Left ventricle myocardium inferior (tissue), 1 donor: Measurements from ENCODE around the gene CACTIN. TPM values are rescaled to one million over a fixed set of nuclear protein-coding genes. Genes with fewer than 3 reads are reported as not detected.
A peak's percentile ranks its signal among the peaks of the same experiment; 100 is the strongest.

Experiments
- DNase-seq: peaks from one replicate; pipeline ENCODE4 v3.0.0-alpha.2; 2020
- H3K27ac ChIP-seq: fragments of 200-600 bp; replicated peaks from 2 replicates; pipeline ENCODE4 v1.8.0; 2021
- H3K27me3 ChIP-seq: fragments of 200-600 bp; 2 replicates; pipeline ENCODE4 v1.8.0; 2021; ENCODE audit warnings: low read depth
- H3K36me3 ChIP-seq: fragments of 200-600 bp; 2 replicates; pipeline ENCODE4 v1.8.0; 2021
- H3K4me1 ChIP-seq: fragments of 200-600 bp; 2 replicates; pipeline ENCODE4 v1.8.0; 2021
- H3K4me3 ChIP-seq: fragments of 200-600 bp; 2 replicates; pipeline ENCODE4 v1.8.0; 2021; ENCODE audit warnings: mild to moderate bottlenecking, moderate library complexity
- H3K9me3 ChIP-seq: fragments of 200-600 bp; replicated peaks from 2 replicates; pipeline ENCODE4 v1.8.0; 2021
- intact Hi-C: fragments of 100-400 bp; cut with micrococcal nuclease; formaldehyde crosslinking; loops from one replicate; pipeline ENCODE4 v1.11.0; 2022
- total RNA-seq: library from RNA; stranded (reverse); fragmentation: NEBNext Ultra II Directional; extraction: Animal tissue kit (Norgen Biotek cat#: 25700); gene quantifications from one replicate; pipeline ENCODE4 v1.2.1, GENCODE V29; 2021
- TF ChIP-seq, protein P1 (sequence below): fragments of 200-600 bp; IDR thresholded peaks from 2 replicates; pipeline ENCODE4 v1.8.0; 2021; ENCODE audit warnings: antibody characterized with exemption, mild to moderate bottlenecking, borderline replicate concordance
- donor health status: DM: no; HTN: yes; CAD: no; lungs with severe emphysema.

Gene CACTIN
- total RNA-seq, 1 donor from 2014 or later: 14.5 TPM

- intact Hi-C loops: loop anchor here (5.0 kb wide), 1 partner anchor 37 kb away; the partner anchor contains the start of gene PIP5K1C
- H3K27ac ChIP-seq: no peak overlapping the region
- no peaks in the 10 kb centered on the region for H3K9me3 ChIP-seq
- peaks cover 58% of the 10 kb centered on the region for H3K36me3 ChIP-seq
- H3K4me1 ChIP-seq: peaks cover 55% of the 10 kb centered on the region
- H3K27me3 ChIP-seq: no peaks in the 10 kb centered on the region
- no peak overlapping the region for H3K4me3 ChIP-seq
- TF ChIP-seq, protein P1, sequence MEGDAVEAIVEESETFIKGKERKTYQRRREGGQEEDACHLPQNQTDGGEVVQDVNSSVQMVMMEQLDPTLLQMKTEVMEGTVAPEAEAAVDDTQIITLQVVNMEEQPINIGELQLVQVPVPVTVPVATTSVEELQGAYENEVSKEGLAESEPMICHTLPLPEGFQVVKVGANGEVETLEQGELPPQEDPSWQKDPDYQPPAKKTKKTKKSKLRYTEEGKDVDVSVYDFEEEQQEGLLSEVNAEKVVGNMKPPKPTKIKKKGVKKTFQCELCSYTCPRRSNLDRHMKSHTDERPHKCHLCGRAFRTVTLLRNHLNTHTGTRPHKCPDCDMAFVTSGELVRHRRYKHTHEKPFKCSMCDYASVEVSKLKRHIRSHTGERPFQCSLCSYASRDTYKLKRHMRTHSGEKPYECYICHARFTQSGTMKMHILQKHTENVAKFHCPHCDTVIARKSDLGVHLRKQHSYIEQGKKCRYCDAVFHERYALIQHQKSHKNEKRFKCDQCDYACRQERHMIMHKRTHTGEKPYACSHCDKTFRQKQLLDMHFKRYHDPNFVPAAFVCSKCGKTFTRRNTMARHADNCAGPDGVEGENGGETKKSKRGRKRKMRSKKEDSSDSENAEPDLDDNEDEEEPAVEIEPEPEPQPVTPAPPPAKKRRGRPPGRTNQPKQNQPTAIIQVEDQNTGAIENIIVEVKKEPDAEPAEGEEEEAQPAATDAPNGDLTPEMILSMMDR: no peak
- no peak for DNase-seq
Observed at GRCh38 chr19:3664879-3665642, 38.5 kb upstream of the CACTIN start.

- peaks cover 68% of the 10 kb centered on the region for H3K36me3 ChIP-seq
- H3K27ac ChIP-seq: no peak overlapping the region
- TF ChIP-seq, protein P1: no peak
- no peaks in the 10 kb centered on the region for H3K27me3 ChIP-seq
- intact Hi-C loops: no loop called here
- peaks cover 43% of the 10 kb centered on the region for H3K4me1 ChIP-seq
- no peak overlapping the region for H3K4me3 ChIP-seq
- DNase-seq: no peak
- no peaks in the 10 kb centered on the region for H3K9me3 ChIP-seq
Observed at GRCh38 chr19:3663838-3664237, 37.2 kb upstream of the CACTIN start.

DNA sequence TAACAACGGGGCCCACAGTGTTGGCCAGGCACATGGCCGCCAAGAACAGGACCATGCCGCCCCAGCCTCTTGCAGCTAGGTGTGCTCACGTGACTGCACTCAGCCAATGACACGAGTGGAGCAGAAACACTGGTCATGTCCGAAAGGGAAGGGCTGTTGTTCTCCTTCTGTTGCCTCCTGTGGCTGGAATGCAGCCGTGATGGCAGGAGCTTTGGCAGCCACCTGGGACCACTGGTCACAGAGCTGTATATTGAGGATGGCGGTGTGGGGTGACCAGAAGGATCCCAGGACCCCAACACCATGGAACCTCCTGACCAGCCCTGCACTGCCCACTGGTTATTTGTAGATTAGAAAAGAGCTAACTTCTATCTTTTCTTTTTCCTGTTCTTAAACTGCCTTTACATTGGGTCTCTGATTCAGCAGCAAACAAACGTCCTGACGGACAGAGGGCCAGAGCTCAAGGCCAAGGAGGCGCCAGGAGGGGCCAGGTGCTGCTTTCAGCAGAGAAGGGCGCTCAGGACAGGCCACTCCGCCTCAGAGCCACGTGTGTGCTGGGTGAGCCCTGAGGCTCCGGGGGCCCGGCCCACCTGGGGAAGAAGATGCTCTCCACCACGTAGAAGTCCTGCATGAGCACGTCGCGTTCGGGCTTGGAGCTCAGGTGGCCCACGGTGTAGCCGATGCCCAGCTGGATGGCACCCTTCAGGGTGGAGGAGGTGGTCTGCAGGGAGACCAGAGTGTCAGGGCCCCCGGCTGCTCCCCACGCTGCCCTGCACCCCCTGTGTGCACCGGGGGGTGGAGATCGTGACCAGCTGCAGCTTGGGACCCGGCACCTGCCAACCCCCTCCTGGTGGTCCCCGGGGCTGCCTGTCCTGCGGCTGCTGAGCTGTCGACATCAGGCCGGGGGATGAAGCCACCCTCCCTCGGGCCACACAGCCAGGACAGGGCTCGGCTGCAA, 35.0 kb upstream of the CACTIN start:
- no peaks in the 10 kb centered on the region for H3K9me3 ChIP-seq
- H3K4me3 ChIP-seq: no peak overlapping the region
- no peak for DNase-seq
- H3K36me3 ChIP-seq: peaks cover 85% of the 10 kb centered on the region
- no peaks in the 10 kb centered on the region for H3K27me3 ChIP-seq
- peak overlapping the region; percentile 9 for H3K27ac ChIP-seq
- intact Hi-C loops: no loop called here
- TF ChIP-seq, protein P1: no peak
- peaks cover 22% of the 10 kb centered on the region for H3K4me1 ChIP-seq

DNA sequence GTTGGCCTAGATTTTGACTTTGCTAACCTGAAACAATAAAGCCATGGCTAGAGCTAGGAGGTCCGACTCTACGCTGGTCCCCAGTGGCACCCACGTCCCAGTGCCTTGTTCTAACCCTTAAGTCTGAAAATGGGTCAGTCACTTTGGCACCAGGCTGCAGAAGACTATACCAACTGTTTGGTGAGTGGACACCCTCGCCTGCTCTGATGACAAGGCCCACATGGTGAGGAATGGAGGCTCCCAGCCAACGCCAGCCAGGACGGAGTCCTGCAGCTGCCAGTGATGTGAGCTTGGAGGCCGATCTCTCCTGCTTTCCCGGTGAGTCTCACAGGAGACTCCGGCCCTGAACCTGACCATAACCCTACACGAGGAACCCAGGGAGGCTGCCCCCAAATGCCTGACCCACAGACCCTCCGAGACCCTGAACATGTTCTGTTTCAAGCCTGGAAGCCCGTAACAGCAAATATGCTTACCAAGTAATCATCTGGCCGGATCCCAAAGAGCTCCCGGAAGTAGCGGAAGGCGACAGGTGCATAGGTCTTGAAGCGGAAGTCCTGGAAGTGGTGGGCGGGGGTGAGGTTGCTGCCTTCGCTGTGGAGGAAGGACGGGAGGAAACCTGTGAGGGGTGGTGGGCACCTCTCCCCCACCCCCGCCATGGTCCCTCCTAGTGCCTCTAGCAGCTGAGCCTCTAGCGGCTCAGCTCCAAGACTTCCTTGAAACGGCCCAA, 34.1 kb upstream of the CACTIN start:
- Histone ChIP-seq H3K27ac (peak overlapping the region; percentile 9), H3K36me3 (peaks cover 87% of the 10 kb centered on the region), H3K27me3 (no peaks in the 10 kb centered on the region), H3K4me1 (peaks cover 13% of the 10 kb centered on the region), H3K9me3 (no peaks in the 10 kb centered on the region), H3K4me3 (no peak overlapping the region)
- DNase-seq: no peak
- intact Hi-C loops: no loop called here
- TF ChIP-seq, protein P1: no peak

DNA sequence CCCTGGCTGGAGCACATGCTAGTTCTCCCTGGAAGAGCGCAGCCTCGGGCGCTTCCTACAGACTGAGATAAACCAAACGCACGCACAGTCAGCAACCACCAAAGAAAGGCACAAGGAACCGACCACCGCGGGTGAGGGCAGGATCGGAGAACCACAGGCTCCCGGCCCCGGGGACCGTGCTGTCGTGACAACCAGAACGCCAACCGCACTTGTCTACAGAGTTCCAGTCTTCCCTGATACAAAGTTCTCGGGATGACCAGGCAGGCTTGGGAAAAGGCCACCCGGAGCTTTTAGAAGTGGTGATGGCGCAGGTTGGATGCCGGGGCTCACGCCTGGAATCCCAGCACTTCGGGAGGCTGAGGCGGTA, 33.1 kb upstream of the CACTIN start:
- Histone ChIP-seq H3K4me1 (peaks cover 8% of the 10 kb centered on the region), H3K4me3 (no peak overlapping the region), H3K27ac (no peak overlapping the region), H3K9me3 (no peaks in the 10 kb centered on the region), H3K36me3 (peaks cover 86% of the 10 kb centered on the region), H3K27me3 (no peaks in the 10 kb centered on the region)
- intact Hi-C loops: no loop called here
- DNase-seq: no peak
- TF ChIP-seq, protein P1: no peak
